ENCODE measurements around the gene STXBP6. TPM values are rescaled to one million over a fixed set of nuclear protein-coding genes. Genes with fewer than 3 reads are reported as not detected.

Gene STXBP6
- total and polyA plus RNA-seq, 2 donors (not counting 3 experiments of a cell fraction or from before 2014, with no cell fraction given) = 0.06 TPM; not detected in 1

DNA sequence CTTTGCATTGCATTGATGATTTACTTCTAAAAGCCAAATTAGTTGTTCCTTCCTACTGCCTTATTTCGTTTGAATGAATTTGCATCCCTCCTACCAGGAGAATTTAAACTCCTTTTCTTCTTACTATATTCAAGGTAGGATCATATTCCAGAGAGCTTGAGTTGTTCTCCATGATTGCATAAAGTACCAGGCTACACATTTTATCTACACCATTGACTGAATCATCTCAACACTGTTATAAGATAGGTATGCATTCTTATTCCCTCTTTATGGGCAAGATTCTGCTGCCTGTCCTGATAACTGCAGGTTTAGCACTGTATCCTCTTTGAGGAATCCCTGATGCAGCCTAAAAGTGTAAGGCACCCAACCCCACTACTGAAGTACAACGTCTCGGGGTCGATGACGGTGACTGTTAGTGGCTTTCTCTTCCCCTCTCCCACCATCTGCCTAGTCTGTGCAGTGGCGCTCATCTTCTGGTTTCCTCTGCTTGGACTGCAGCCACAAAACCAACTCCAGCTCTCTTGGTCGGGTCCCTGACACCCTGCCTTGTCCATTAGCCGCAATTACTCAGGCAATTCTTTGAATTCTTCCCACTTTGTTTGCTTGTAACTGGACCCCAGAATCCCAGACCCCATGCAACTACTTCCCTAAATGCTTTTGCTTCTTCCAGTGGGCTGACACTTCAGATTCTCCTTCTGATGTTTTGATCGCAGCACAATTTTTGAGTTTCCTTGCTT is 44.4 kb upstream of the STXBP6 start:
- H3K9me3 ChIP-seq (replicated peaks; ENCODE audit: control insufficient read depth, insufficient read depth, low read length) = no peaks in the 10 kb centered on the region
- H3K9ac ChIP-seq (replicated peaks; ENCODE audit: extremely low read depth, insufficient read depth, low read length) = no peak overlapping the region
- no peak for FAIRE-seq
- dilution Hi-C loops (cut with MboI; ENCODE audit: extremely low pct_ligation_motif_present, low sequenced_read_pairs) = no loop called here
- no peak for DNase-seq (ENCODE audit: low read depth, low spot score)
- no peaks in the 10 kb centered on the region for H3K9me1 ChIP-seq (replicated peaks; ENCODE audit: control insufficient read depth, extremely low read depth, insufficient read depth, low read length)
- no peaks in the 10 kb centered on the region for H4K20me1 ChIP-seq (replicated peaks; ENCODE audit: control insufficient read depth, extremely low read depth, insufficient read depth, low read length)
- H3K36me3 ChIP-seq (ENCODE audit: control insufficient read depth in 2 of 2, extremely low read depth in 1 of 2, insufficient read depth in 2 of 2, low read length in 2 of 2) = no peaks in the 10 kb centered on the region
- no peak overlapping the region for H3K4me2 ChIP-seq (ENCODE audit: insufficient read depth, low read length)
- no peaks in the 10 kb centered on the region for H3K4me1 ChIP-seq (ENCODE audit: control insufficient read depth, extremely low read depth, insufficient read depth, low read length)
- no TSS peak for BruUV-seq (replicated peaks)
- no peak overlapping the region for H3K27ac ChIP-seq (ENCODE audit: insufficient read depth, low read depth, low read length)
- H3K27me3 ChIP-seq (ENCODE audit: control insufficient read depth in 2 of 2, insufficient read depth in 2 of 2, low read length in 2 of 2) = no peaks in the 10 kb centered on the region
- intact Hi-C loops (cut with micrococcal nuclease) = no loop called here
- no peaks in the 10 kb centered on the region for H3K79me2 ChIP-seq (ENCODE audit: control insufficient read depth, insufficient read depth, low read length)
- TF ChIP-seq EZH2 (IDR thresholded peaks at IDR 0.05; ENCODE audit: borderline replicate concordance, low read depth, low read length, severe bottlenecking) (no peak), MYC (IDR thresholded peaks at IDR 0.05; ENCODE audit: low read depth, low read length) (no peak), POLR2A (IDR thresholded peaks at IDR 0.05; ENCODE audit: low read depth, low read length) (no peak), FOS (IDR thresholded peaks at IDR 0.05; ENCODE audit: borderline replicate concordance, insufficient read depth, low read length) (no peak), GATA2 (IDR thresholded peaks at IDR 0.05; ENCODE audit: insufficient read depth, insufficient read length, low read depth, low read length) (no peak), JUN (IDR thresholded peaks at IDR 0.05; ENCODE audit: borderline replicate concordance, insufficient read depth, insufficient read length, low read depth) (no peak), POLR2AphosphoS5 (IDR thresholded peaks at IDR 0.05; ENCODE audit: insufficient read depth, low read depth, low read length) (no peak)
- TF ChIP-seq, protein P1, sequence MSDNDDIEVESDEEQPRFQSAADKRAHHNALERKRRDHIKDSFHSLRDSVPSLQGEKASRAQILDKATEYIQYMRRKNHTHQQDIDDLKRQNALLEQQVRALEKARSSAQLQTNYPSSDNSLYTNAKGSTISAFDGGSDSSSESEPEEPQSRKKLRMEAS (IDR thresholded peaks at IDR 0.05; ENCODE audit: insufficient read depth, insufficient read length) = no peak
- TF ChIP-seq, protein P2, sequence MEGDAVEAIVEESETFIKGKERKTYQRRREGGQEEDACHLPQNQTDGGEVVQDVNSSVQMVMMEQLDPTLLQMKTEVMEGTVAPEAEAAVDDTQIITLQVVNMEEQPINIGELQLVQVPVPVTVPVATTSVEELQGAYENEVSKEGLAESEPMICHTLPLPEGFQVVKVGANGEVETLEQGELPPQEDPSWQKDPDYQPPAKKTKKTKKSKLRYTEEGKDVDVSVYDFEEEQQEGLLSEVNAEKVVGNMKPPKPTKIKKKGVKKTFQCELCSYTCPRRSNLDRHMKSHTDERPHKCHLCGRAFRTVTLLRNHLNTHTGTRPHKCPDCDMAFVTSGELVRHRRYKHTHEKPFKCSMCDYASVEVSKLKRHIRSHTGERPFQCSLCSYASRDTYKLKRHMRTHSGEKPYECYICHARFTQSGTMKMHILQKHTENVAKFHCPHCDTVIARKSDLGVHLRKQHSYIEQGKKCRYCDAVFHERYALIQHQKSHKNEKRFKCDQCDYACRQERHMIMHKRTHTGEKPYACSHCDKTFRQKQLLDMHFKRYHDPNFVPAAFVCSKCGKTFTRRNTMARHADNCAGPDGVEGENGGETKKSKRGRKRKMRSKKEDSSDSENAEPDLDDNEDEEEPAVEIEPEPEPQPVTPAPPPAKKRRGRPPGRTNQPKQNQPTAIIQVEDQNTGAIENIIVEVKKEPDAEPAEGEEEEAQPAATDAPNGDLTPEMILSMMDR (IDR thresholded peaks at IDR 0.05; ENCODE audit: extremely low read depth in 1 of 2, insufficient read depth in 1 of 2, low read depth in 1 of 2, low read length in 2 of 2) = no peak
- H3K4me3 ChIP-seq (replicated peaks in 1 of 3; ENCODE audit: insufficient read depth in 1 of 3, low read depth in 1 of 3, low read length in 3 of 3) = no peak overlapping the region
- CTCF ChIA-PET = no interaction called here
- no peak overlapping the region for H2AFZ ChIP-seq (ENCODE audit: low read depth, low read length)
- POLR2A ChIA-PET = no interaction called here

Measured in endothelial cell of umbilical vein (primary cell).